Upper lobe of left lung (tissue), 6 donors: Measurements from ENCODE around the gene TRAPPC2. TPM values are rescaled to one million over a fixed set of nuclear protein-coding genes. Genes with fewer than 3 reads are reported as not detected.

Source experiments
- ATAC-seq, 2 donors: fragments of 200-7000 bp; cut with Tn5 transposase; one replicate each; pipeline ENCODE4 v1.9.1; 2022; ENCODE audit warnings: mild to moderate bottlenecking in 2 of 2, moderate library complexity in 2 of 2; ENCODE audit not compliant: low FRiP score in 2 of 2
- DNase-seq, 2 donors: peaks; one replicate each; pipeline ENCODE4 v3.0.0-alpha.2; 2019 to 2020
- H3K27ac ChIP-seq, 4 donors: fragments of 200-600 bp; sonication (generic); one replicate each; pipeline ENCODE4 v1.5.1; 2016 to 2019
- H3K27me3 ChIP-seq, 4 donors: fragments of 200-600 bp; sonication (generic); one replicate each; pipeline ENCODE4 v1.5.1; 2017 to 2019
- H3K36me3 ChIP-seq, 4 donors: fragments of 200-600 bp; sonication (generic); one replicate each; pipeline ENCODE4 v1.5.1; 2016 to 2019
- H3K4me1 ChIP-seq, 4 donors: fragments of 200-600 bp; sonication (generic); one replicate each; pipeline ENCODE4 v1.5.1; 2018 to 2019
- H3K4me3 ChIP-seq, 4 donors: fragments of 200-600 bp; sonication (generic); one replicate each; pipeline ENCODE4 v1.5.1; 2017 to 2019; ENCODE audit warnings: mild to moderate bottlenecking in 2 of 4, moderate library complexity in 1 of 4
- H3K9me3 ChIP-seq, 4 donors: fragments of 200-600 bp; sonication (generic); one replicate each; pipeline ENCODE4 v1.5.1; 2018 to 2019
- CTCF ChIP-seq, 6 experiments: fragments of 450-650 bp in 4 of 6; fragments of 200-600 bp in 2 of 6; sonication (generic) in 2 of 6; IDR thresholded peaks; one replicate each; pipeline ENCODE4 v1.5.1; 2016 to 2019; ENCODE audit warnings: antibody characterized with exemption in 6 of 6
- EP300 ChIP-seq, 4 donors: sonication (generic); formaldehyde crosslinking; IDR thresholded peaks; one replicate each; pipeline ENCODE4 v1.5.1; 2017; ENCODE audit warnings: antibody characterized with exemption in 4 of 4, control low read depth in 2 of 4
- POLR2A ChIP-seq, 4 donors: fragments of 450-650 bp; IDR thresholded peaks; one replicate each; pipeline ENCODE4 v1.5.1; 2016 to 2017; ENCODE audit warnings: antibody characterized with exemption in 4 of 4, mild to moderate bottlenecking in 2 of 4
- POLR2AphosphoS5 ChIP-seq, 2 donors: sonication (generic); formaldehyde crosslinking; IDR thresholded peaks; one replicate each; pipeline ENCODE4 v1.5.1; 2017; ENCODE audit warnings: antibody characterized with exemption in 2 of 2
- WGBS, 2 donors: methylation state at CpG; one replicate each; pipeline ENCODE4 v1.1.5; 2017 to 2018; 5-methylcytosine and 5-hydroxymethylcytosine counted together
- total RNA-seq, 6 donors: library from RNA; depleted of rRNA in 4 of 6; stranded (reverse); fragments of >200 nt in 4 of 6; gene quantifications; one replicate each; pipeline versions ENCODE4 v1.1.0 to v1.2.1, GENCODE V29; 2016 to 2021
- donor health status: DM: no; HTN: no; CAD: no; lungs with moderate emphysema.
- donor health status: DM: no; HTN: yes; CAD: no; lungs with severe emphysema.

Gene TRAPPC2
- 10 to 100 TPM in 4 of 6 donors, 1 to 10 TPM in 2; 6.3 to 18.0 (median 12.7) TPM for total RNA-seq

GRCh38 chrX:13734278-13735172 is at the start of gene TRAPPC2, which contains the start of gene OFD1:
TRAPPC2 (minus strand) TSS chrX:13734620; CDS start chrX:13719963, 14,657 bp downstream.
OFD1 (plus strand) TSS chrX:13734748; CDS start chrX:13735072, 324 bp downstream.
- TF ChIP-seq EP300 (IDR thresholded peaks at IDR 0.05): no peak
- TF ChIP-seq POLR2AphosphoS5 (IDR thresholded peaks at IDR 0.05): peak; percentile 85 to 98
- TF ChIP-seq CTCF (IDR thresholded peaks at IDR 0.05): peak in 1 of 6 experiments; percentile 27
- peak in 3 of 4 donors; percentile 87 to 97 (median 95) for TF ChIP-seq POLR2A (IDR thresholded peaks at IDR 0.05)
- H3K9me3 ChIP-seq: peaks cover 0 to 3% (median 0%) of the 10 kb centered on the region in 4 donors
- 0 to 1% methylated on average over 1 to 70 of the region's 75 CpGs for WGBS, 2 donors
- ATAC-seq (peak; percentile 99), DNase-seq (peak; percentile 92 to 96)
- peak within 1 kb of the TSS; percentile 85 to 92 (median 90) for H3K27ac ChIP-seq
- H3K4me3 ChIP-seq: peak within 1 kb of the TSS; percentile 48 to 76 (median 70)
- peaks cover 0 to 6% (median 0%) of the 10 kb centered on the region in 4 donors for H3K36me3 ChIP-seq
- peaks cover 0 to 17% (median 5%) of the 10 kb centered on the region in 4 donors for H3K4me1 ChIP-seq
- H3K27me3 ChIP-seq: no peaks in the 10 kb centered on the region

GRCh38 chrX:13780868-13781427 is 46.5 kb upstream of the TRAPPC2 start:
- no peak for TF ChIP-seq EP300 (IDR thresholded peaks at IDR 0.05)
- TF ChIP-seq CTCF (IDR thresholded peaks at IDR 0.05): no peak
- no peak for TF ChIP-seq POLR2A (IDR thresholded peaks at IDR 0.05)
- TF ChIP-seq POLR2AphosphoS5 (IDR thresholded peaks at IDR 0.05): no peak
- no peak for DNase-seq
- 70 to 100% methylated on average over 2 to 7 of the region's 7 CpGs for WGBS, 2 donors
- H3K9me3 ChIP-seq: no peaks in the 10 kb centered on the region
- H3K36me3 ChIP-seq: peaks cover 0 to 7% (median under 1%) of the 10 kb centered on the region in 4 donors
- no peak overlapping the region for H3K4me3 ChIP-seq
- H3K27me3 ChIP-seq: no peaks in the 10 kb centered on the region
- no peaks in the 10 kb centered on the region for H3K4me1 ChIP-seq
- no peak for ATAC-seq
- H3K27ac ChIP-seq: no peak overlapping the region

- Histone ChIP-seq H3K4me1 (no peaks in the 10 kb centered on the region), H3K36me3 (peaks cover 0 to 20% (median 1%) of the 10 kb centered on the region in 4 donors), H3K27me3 (no peaks in the 10 kb centered on the region), H3K27ac (peak overlapping the region in 1 of 4 donors; percentile 0), H3K9me3 (no peaks in the 10 kb centered on the region), H3K4me3 (no peak overlapping the region)
- 29 to 37% methylated on average over 2 of the region's 2 CpGs for WGBS, 2 donors
- TF ChIP-seq EP300 (IDR thresholded peaks at IDR 0.05): no peak
- no peak for TF ChIP-seq CTCF (IDR thresholded peaks at IDR 0.05)
- no peak for TF ChIP-seq POLR2AphosphoS5 (IDR thresholded peaks at IDR 0.05)
- TF ChIP-seq POLR2A (IDR thresholded peaks at IDR 0.05): no peak
- no peak for DNase-seq
- no peak for ATAC-seq
Measured at GRCh38 chrX:13778916-13779315, 44.5 kb upstream of the TRAPPC2 start.

GRCh38 chrX:13776387-13776786 is 42.0 kb upstream of the TRAPPC2 start:
- Histone ChIP-seq H3K36me3 (peaks cover 0 to 29% (median 1%) of the 10 kb centered on the region in 4 donors), H3K9me3 (no peaks in the 10 kb centered on the region), H3K27ac (no peak overlapping the region), H3K4me1 (no peaks in the 10 kb centered on the region), H3K4me3 (no peak overlapping the region), H3K27me3 (no peaks in the 10 kb centered on the region)
- 67 to 82% methylated on average over 1 to 4 of the region's 4 CpGs for WGBS, 2 donors
- TF ChIP-seq POLR2A (IDR thresholded peaks at IDR 0.05) (no peak), CTCF (IDR thresholded peaks at IDR 0.05) (no peak)
- DNase-seq: no peak
- no peak for ATAC-seq
